Measurements from ENCODE around the gene KRTAP1-3. TPM values are rescaled to one million over a fixed set of nuclear protein-coding genes. Genes with fewer than 3 reads are reported as not detected.

Gene KRTAP1-3
- polyA plus RNA-seq, 1 donor (not counting 4 experiments of a cell fraction or from before 2014, with no cell fraction given): not detected

GRCh38 chr17:41009301-41009760 is 25.3 kb downstream of the KRTAP1-3 start:
- Histone ChIP-seq H3K9me3 (ENCODE audit: control insufficient read depth, low read depth, low read length) (no peaks in the 10 kb centered on the region), H3K4me1 (ENCODE audit: control insufficient read depth, extremely low read depth, insufficient read depth, low read length) (no peaks in the 10 kb centered on the region), H3K9ac (ENCODE audit: control insufficient read depth, extremely low read depth, insufficient read depth, low read length) (no peak overlapping the region), H3K9me1 (ENCODE audit: control insufficient read depth, extremely low read depth, insufficient read depth, low read length) (no peaks in the 10 kb centered on the region), H3K79me2 (ENCODE audit: control insufficient read depth, insufficient read depth, low read length) (no peaks in the 10 kb centered on the region), H3K4me3 (ENCODE audit: control insufficient read depth in 2 of 3, extremely low read depth in 1 of 3, insufficient read depth in 2 of 3, low read depth in 1 of 3, low read length in 3 of 3) (no peak overlapping the region), H3K27me3 (ENCODE audit: control insufficient read depth, extremely low read depth, insufficient read depth, low read length) (no peaks in the 10 kb centered on the region), H3K36me3 (ENCODE audit: control insufficient read depth in 2 of 2, extremely low read depth in 1 of 2, insufficient read depth in 2 of 2, low read length in 2 of 2) (no peaks in the 10 kb centered on the region), H3K4me2 (ENCODE audit: control insufficient read depth, extremely low read depth, insufficient read depth, low read depth, low read length) (no peak overlapping the region), H4K20me1 (ENCODE audit: control insufficient read depth, extremely low read depth, insufficient read depth, low read length) (no peaks in the 10 kb centered on the region), H3K27ac (ENCODE audit: control insufficient read depth, insufficient read depth, low read length) (no peak overlapping the region), H2AFZ (ENCODE audit: control insufficient read depth, low read length) (no peak overlapping the region)
- dilution Hi-C loops (cut with MboI; ENCODE audit: extremely low pct_ligation_motif_present, low sequenced_read_pairs): no loop called here
- DNase-seq (ENCODE audit: low read depth, low spot score): no peak
- FAIRE-seq: peak; percentile 9
- TF ChIP-seq EZH2 (IDR thresholded peaks at IDR 0.05; ENCODE audit: low read length): no peak
- TF ChIP-seq CTCF (optimal IDR thresholded peaks at IDR 0.05 in 1 of 3, IDR thresholded peaks at IDR 0.05 in 1 of 3, conservative IDR thresholded peaks at IDR 0.05 in 1 of 3; ENCODE audit: extremely low read depth in 1 of 3, insufficient read depth in 2 of 3, low read length in 3 of 3): no peak

- Histone ChIP-seq H3K36me3 (ENCODE audit: control insufficient read depth in 2 of 2, extremely low read depth in 1 of 2, insufficient read depth in 2 of 2, low read length in 2 of 2) (no peaks in the 10 kb centered on the region), H3K4me1 (ENCODE audit: control insufficient read depth, extremely low read depth, insufficient read depth, low read length) (no peaks in the 10 kb centered on the region), H3K79me2 (ENCODE audit: control insufficient read depth, insufficient read depth, low read length) (no peaks in the 10 kb centered on the region), H3K4me3 (ENCODE audit: control insufficient read depth in 2 of 3, extremely low read depth in 1 of 3, insufficient read depth in 2 of 3, low read depth in 1 of 3, low read length in 3 of 3) (no peak within 1 kb of the TSS), H3K9ac (ENCODE audit: control insufficient read depth, extremely low read depth, insufficient read depth, low read length) (no peak within 1 kb of the TSS), H3K27me3 (ENCODE audit: control insufficient read depth, extremely low read depth, insufficient read depth, low read length) (no peaks in the 10 kb centered on the region), H3K9me3 (ENCODE audit: control insufficient read depth, low read depth, low read length) (no peaks in the 10 kb centered on the region), H3K4me2 (ENCODE audit: control insufficient read depth, extremely low read depth, insufficient read depth, low read depth, low read length) (no peak within 1 kb of the TSS), H2AFZ (ENCODE audit: control insufficient read depth, low read length) (no peak within 1 kb of the TSS), H3K9me1 (ENCODE audit: control insufficient read depth, extremely low read depth, insufficient read depth, low read length) (no peaks in the 10 kb centered on the region), H3K27ac (ENCODE audit: control insufficient read depth, insufficient read depth, low read length) (no peak within 1 kb of the TSS), H4K20me1 (ENCODE audit: control insufficient read depth, extremely low read depth, insufficient read depth, low read length) (no peaks in the 10 kb centered on the region)
- dilution Hi-C loops (cut with MboI; ENCODE audit: extremely low pct_ligation_motif_present, low sequenced_read_pairs): no loop called here
- TF ChIP-seq EZH2 (IDR thresholded peaks at IDR 0.05; ENCODE audit: low read length): no peak
- FAIRE-seq (no peak), DNase-seq (ENCODE audit: low read depth, low spot score) (no peak)
These were observed 25.9 kb downstream of the KRTAP1-3 start, which contains the start of gene KRTAP3-1 for GRCh38 chr17:41008811-41009210. KRTAP3-1 (minus strand) TSS chr17:41009128; CDS start chr17:41009074, 54 bp downstream.

GRCh38 chr17:41004397-41004796 is 30.3 kb downstream of the KRTAP1-3 start:
- TF ChIP-seq EZH2 (IDR thresholded peaks at IDR 0.05; ENCODE audit: low read length) (no peak), CTCF (optimal IDR thresholded peaks at IDR 0.05 in 1 of 3, IDR thresholded peaks at IDR 0.05 in 1 of 3, conservative IDR thresholded peaks at IDR 0.05 in 1 of 3; ENCODE audit: extremely low read depth in 1 of 3, insufficient read depth in 2 of 3, low read length in 3 of 3) (no peak)
- Histone ChIP-seq H3K4me3 (ENCODE audit: control insufficient read depth in 2 of 3, extremely low read depth in 1 of 3, insufficient read depth in 2 of 3, low read depth in 1 of 3, low read length in 3 of 3) (no peak overlapping the region), H2AFZ (ENCODE audit: control insufficient read depth, low read length) (no peak overlapping the region), H3K36me3 (ENCODE audit: control insufficient read depth in 2 of 2, extremely low read depth in 1 of 2, insufficient read depth in 2 of 2, low read length in 2 of 2) (no peaks in the 10 kb centered on the region), H3K79me2 (ENCODE audit: control insufficient read depth, insufficient read depth, low read length) (no peaks in the 10 kb centered on the region), H3K9ac (ENCODE audit: control insufficient read depth, extremely low read depth, insufficient read depth, low read length) (no peak overlapping the region), H4K20me1 (ENCODE audit: control insufficient read depth, extremely low read depth, insufficient read depth, low read length) (no peaks in the 10 kb centered on the region), H3K4me2 (ENCODE audit: control insufficient read depth, extremely low read depth, insufficient read depth, low read depth, low read length) (no peak overlapping the region), H3K27me3 (ENCODE audit: control insufficient read depth, extremely low read depth, insufficient read depth, low read length) (no peaks in the 10 kb centered on the region), H3K9me1 (ENCODE audit: control insufficient read depth, extremely low read depth, insufficient read depth, low read length) (no peaks in the 10 kb centered on the region), H3K4me1 (ENCODE audit: control insufficient read depth, extremely low read depth, insufficient read depth, low read length) (peaks cover 9% of the 10 kb centered on the region), H3K27ac (ENCODE audit: control insufficient read depth, insufficient read depth, low read length) (no peak overlapping the region), H3K9me3 (ENCODE audit: control insufficient read depth, low read depth, low read length) (no peaks in the 10 kb centered on the region)
- dilution Hi-C loops (cut with MboI; ENCODE audit: extremely low pct_ligation_motif_present, low sequenced_read_pairs): no loop called here
- FAIRE-seq (no peak), DNase-seq (ENCODE audit: low read depth, low spot score) (no peak)

Measured in keratinocyte (primary cell).